HCT116 (cell line): ENCODE measurements around the gene RTL10. TPM values are rescaled to one million over a fixed set of nuclear protein-coding genes. Genes with fewer than 3 reads are reported as not detected.

Experiments
- ATAC-seq: fragments of 200-7000 bp; cut with Tn5 transposase; 2 replicates; pipeline ENCODE4 v1.9.1; 2020; ENCODE audit warnings: mild to moderate bottlenecking, moderate library complexity
- BruUV-seq: library from RNA; stranded (reverse); fragments of 400-500 nt; replicated peaks from 2 replicates; lab custom pipeline; 2021; lab: Mats Ljungman, UMichigan
- CTCF ChIA-PET: fragments of 300-600 bp; sonication (Branson Sonifier 250); formaldehyde crosslinking; loops from one replicate; lab custom pipeline; 2021; ENCODE audit warnings: antibody characterized with exemption; lab: Charles Lee
- POLR2A ChIA-PET: fragments of 300-600, 350-600 bp; sonication (Branson Sonifier 250); formaldehyde crosslinking; loops from one replicate; lab custom pipeline; 2021; ENCODE audit warnings: antibody characterized with exemption; lab: Charles Lee
- RAD21 ChIA-PET, 2 experiments: fragments of 300-600 bp; sonication (Branson Sonifier 250); formaldehyde crosslinking; loops; one replicate each; lab custom pipeline; 2023; ENCODE audit warnings: low total read pairs in 2 of 2; ENCODE audit not compliant: uncharacterized antibody in 2 of 2, unreplicated experiment in 2 of 2, low non-redundant PET in 1 of 2; lab: Charles Lee
- DNase-seq: peaks from one replicate; pipeline ENCODE4 v3.0.0-alpha.2; 2010; ENCODE audit warnings: low read depth, low spot score
- H2AFZ ChIP-seq: fragments of 200-600 bp; shearing (Covaris generic), sonication (generic); 2 replicates; pipeline ENCODE4 v1.6.1; 2017; ENCODE audit warnings: low read depth, mixed run types, mixed read lengths, antibody characterized with exemption, low read length; ENCODE audit not compliant: poor library complexity, severe bottlenecking
- H3K27ac ChIP-seq: 2 replicates; pipeline ENCODE4 v1.5.1; 2012; ENCODE audit warnings: low read depth, low read length
- H3K27me3 ChIP-seq: fragments of 200-600 bp; sonication (generic); 2 replicates; pipeline ENCODE4 v1.6.1; 2016; ENCODE audit warnings: mixed run types, low read length, mixed read lengths; ENCODE audit not compliant: insufficient read depth
- H3K36me3 ChIP-seq, 2 experiments: fragments of 200-500 bp in 1 of 2; fragments of 200-600 bp in 1 of 2; sonication (Bioruptor generic) in 1 of 2; sonication (generic) in 1 of 2; 2 replicates each; pipeline versions ENCODE4 v1.5.1 to v1.6.1; 2014 to 2016; ENCODE audit warnings: low read length in 2 of 2, inconsistent platforms in 1 of 2, mixed read lengths in 1 of 2, mixed run types in 1 of 2; ENCODE audit not compliant: insufficient read depth in 2 of 2, control insufficient read depth in 1 of 2
- H3K4me1 ChIP-seq, 2 experiments: fragments of 200-600 bp in 1 of 2; sonication (generic) in 1 of 2; 2 replicates each; pipeline versions ENCODE4 v1.5.1 to v1.6.1; 2012 to 2017; ENCODE audit warnings: low read length in 2 of 2, inconsistent platforms in 1 of 2, mild to moderate bottlenecking in 1 of 2, mixed read lengths in 1 of 2, mixed run types in 1 of 2, moderate library complexity in 1 of 2; ENCODE audit not compliant: insufficient read depth in 2 of 2, control insufficient read depth in 1 of 2
- H3K4me2 ChIP-seq: fragments of 200-600 bp; sonication (generic); 2 replicates; pipeline ENCODE4 v1.6.1; 2017; ENCODE audit warnings: mixed run types, low read length, mixed read lengths
- H3K4me3 ChIP-seq, 2 experiments: fragments of 200-600 bp in 1 of 2; sonication (generic) in 1 of 2; replicated peaks in 1 of 2; 2 replicates each; pipeline ENCODE4 v1.5.1; 2011 to 2016; ENCODE audit warnings: low read length in 2 of 2, control low read depth in 1 of 2, low read depth in 1 of 2, mild to moderate bottlenecking in 1 of 2, mixed read lengths in 1 of 2, mixed run types in 1 of 2
- H3K79me2 ChIP-seq: fragments of 200-600 bp; sonication (generic); 2 replicates; pipeline ENCODE4 v1.6.1; 2017; ENCODE audit warnings: mild to moderate bottlenecking, mixed run types, low read length, moderate library complexity, mixed read lengths; ENCODE audit not compliant: insufficient read depth
- H3K9ac ChIP-seq: fragments of 200-600 bp; sonication (generic); 2 replicates; pipeline ENCODE4 v1.6.1; 2016; ENCODE audit warnings: low read length, mixed read lengths
- H3K9me2 ChIP-seq: fragments of 200-600 bp; sonication (generic), shearing (Covaris generic); 2 replicates; pipeline ENCODE4 v1.6.1; 2017; ENCODE audit warnings: mixed run types, mild to moderate bottlenecking, moderate library complexity; ENCODE audit not compliant: insufficient read depth
- H3K9me3 ChIP-seq, 2 experiments: fragments of 200-500 bp in 1 of 2; fragments of 200-600 bp in 1 of 2; sonication (Bioruptor generic) in 1 of 2; sonication (generic) in 1 of 2; 2 replicates each; pipeline ENCODE4 v1.6.1; 2014 to 2017; ENCODE audit warnings: low read length in 2 of 2, mixed read lengths in 2 of 2, inconsistent platforms in 1 of 2, low read depth in 1 of 2, mild to moderate bottlenecking in 1 of 2, mixed run types in 1 of 2, moderate library complexity in 1 of 2; ENCODE audit not compliant: control insufficient read depth in 1 of 2, insufficient read depth in 1 of 2
- H4K20me1 ChIP-seq: fragments of 200-600 bp; sonication (generic), shearing (Covaris generic); 2 replicates; pipeline ENCODE4 v1.6.1; 2017; ENCODE audit warnings: mixed run types, mild to moderate bottlenecking, moderate library complexity; ENCODE audit not compliant: insufficient read depth
- ATF3 ChIP-seq: IDR thresholded peaks from 2 replicates; pipeline ENCODE4 v1.6.1; 2012
- CEBPB ChIP-seq: IDR thresholded peaks from 2 replicates; pipeline ENCODE4 v1.6.1; 2012; ENCODE audit warnings: low read depth
- CTCF ChIP-seq, 3 experiments: fragments of 200-600 bp in 1 of 3; sonication (generic) in 1 of 3; IDR thresholded peaks in 2 of 3; conservative IDR thresholded peaks in 1 of 3; 2 replicates each; pipeline ENCODE4 v1.5.1; 2012 to 2017; ENCODE audit warnings: low read depth in 2 of 3, low read length in 2 of 3, antibody characterized with exemption in 1 of 3, borderline replicate concordance in 1 of 3, control low read depth in 1 of 3, mild to moderate bottlenecking in 1 of 3, mixed read lengths in 1 of 3, mixed run types in 1 of 3, moderate library complexity in 1 of 3; ENCODE audit not compliant: insufficient read depth in 1 of 3
- EGR1 ChIP-seq: IDR thresholded peaks from 2 replicates; pipeline ENCODE4 v1.6.1; 2012; ENCODE audit warnings: low read depth
- FOSL1 ChIP-seq: IDR thresholded peaks from 2 replicates; pipeline ENCODE4 v1.6.1; 2012; ENCODE audit warnings: low read depth
- MAX ChIP-seq: IDR thresholded peaks from 2 replicates; pipeline ENCODE4 v1.6.1; 2012
- RAD21 ChIP-seq: IDR thresholded peaks from 2 replicates; pipeline ENCODE4 v1.6.1; 2012; ENCODE audit warnings: low read depth, mild to moderate bottlenecking
- REST ChIP-seq: IDR thresholded peaks from 2 replicates; pipeline ENCODE4 v1.6.1; 2012; ENCODE audit warnings: low read depth
- SIN3A ChIP-seq: IDR thresholded peaks from 2 replicates; pipeline ENCODE4 v1.6.1; 2012; ENCODE audit warnings: low read depth
- TCF7L2 ChIP-seq: IDR thresholded peaks from 2 replicates; pipeline ENCODE4 v1.7.0; 2011; ENCODE audit warnings: borderline replicate concordance, inconsistent platforms; ENCODE audit not compliant: insufficient read depth, insufficient read length; ENCODE audit errors: extremely low read depth
- YY1 ChIP-seq: IDR thresholded peaks from 2 replicates; pipeline ENCODE4 v1.6.1; 2011; ENCODE audit warnings: low read length, low read depth, moderate library complexity, mild to moderate bottlenecking; ENCODE audit not compliant: insufficient replicate concordance; ENCODE audit errors: extremely low read depth
- ZBTB33 ChIP-seq: IDR thresholded peaks from 2 replicates; pipeline ENCODE4 v1.6.1; 2011; ENCODE audit warnings: mild to moderate bottlenecking, low read length, moderate library complexity; ENCODE audit not compliant: insufficient replicate concordance; ENCODE audit errors: extremely low read depth
- ZNF274 ChIP-seq: fragments of 200-500 bp; sonication (Bioruptor generic); IDR thresholded peaks from 2 replicates; pipeline ENCODE4 v1.6.1; 2014; ENCODE audit warnings: mild to moderate bottlenecking, low read depth, low read length, inconsistent platforms
- intact Hi-C: fragments of 100-400 bp; cut with micrococcal nuclease; formaldehyde crosslinking; loops from 2 replicates; pipeline ENCODE4 v1.10.0; 2022
- total RNA-seq: library from RNA; stranded (reverse); gene quantifications from one replicate; pipeline ENCODE4 v1.2.1, GENCODE V29; 2021; ENCODE audit not compliant: unreplicated experiment

The RTL10 gene
- total RNA-seq, 1 experiment from 2014 or later, result 24.6 TPM

GRCh38 chr22:19895160-19895849 is 40.6 kb upstream of the RTL10 start (continued):
- TF ChIP-seq TCF7L2 (no peak), YY1 (no peak), CTCF (IDR thresholded peaks at IDR 0.05 in 2 of 3, conservative IDR thresholded peaks at IDR 0.05 in 1 of 3; ENCODE audit: borderline replicate concordance in 1 of 3, insufficient read depth in 1 of 3, low read depth in 2 of 3, low read length in 2 of 3) (no peak), RAD21 (no peak)

GRCh38 chr22:19893363-19893762 is 38.7 kb upstream of the RTL10 start:
- H3K4me1 ChIP-seq, result peaks cover 17 to 33% of the 10 kb centered on the region in 2 experiments
- H3K9me3 ChIP-seq, result no peaks in the 10 kb centered on the region
- H3K4me2 ChIP-seq, result no peak overlapping the region
- H3K79me2 ChIP-seq, result no peaks in the 10 kb centered on the region
- intact Hi-C loops, result no loop called here
- H3K9me2 ChIP-seq, result no peaks in the 10 kb centered on the region
- BruUV-seq, result no TSS peak
- H3K36me3 ChIP-seq, result no peaks in the 10 kb centered on the region
- POLR2A ChIA-PET, result no interaction called here
- RAD21 ChIA-PET, result no interaction called here
- no peak overlapping the region for H3K27ac ChIP-seq
- CTCF ChIA-PET, result no interaction called here
- no peak for ATAC-seq
- H2AFZ ChIP-seq, result no peak overlapping the region
- no peaks in the 10 kb centered on the region for H3K27me3 ChIP-seq
- no peak overlapping the region for H3K4me3 ChIP-seq
- H3K9ac ChIP-seq, result no peak overlapping the region
- DNase-seq, result no peak
- H4K20me1 ChIP-seq, result no peaks in the 10 kb centered on the region
- TF ChIP-seq CEBPB (no peak), FOSL1 (no peak), EGR1 (no peak), SIN3A (no peak), CTCF (IDR thresholded peaks at IDR 0.05 in 2 of 3, conservative IDR thresholded peaks at IDR 0.05 in 1 of 3; ENCODE audit: borderline replicate concordance in 1 of 3, insufficient read depth in 1 of 3, low read depth in 2 of 3, low read length in 2 of 3) (no peak), REST (no peak), ZNF274 (no peak), ATF3 (no peak), MAX (no peak), ZBTB33 (no peak)
